ENCODE measurements around the gene BAK1.

- TF ChIP-seq CTCF (optimal IDR thresholded peaks at IDR 0.05 in 1 of 3, IDR thresholded peaks at IDR 0.05 in 1 of 3, conservative IDR thresholded peaks at IDR 0.05 in 1 of 3; ENCODE audit: extremely low read depth in 1 of 3, insufficient read depth in 2 of 3, low read length in 3 of 3) (no peak), EZH2 (IDR thresholded peaks at IDR 0.05; ENCODE audit: low read length) (no peak)
Measured at GRCh38 chr6:33609528-33609927, 29.5 kb upstream of the BAK1 start.

Measured in keratinocyte (primary cell).